Activated CD8-positive, alpha-beta T cell treated with anti-CD3 and anti-CD28 coated beads for 36 hours (primary cell): ENCODE data around the gene DDX10. TPM values are rescaled to one million over a fixed set of nuclear protein-coding genes. Genes with fewer than 3 reads are reported as not detected.
"Not testable (repeated sequence)": the region's sequence is repeated elsewhere in the genome, so short reads cannot be mapped to it uniquely, and the experiment has no call there.

Experiments
- ATAC-seq: fragments of 200-7000 bp; cut with Tn5 transposase; one replicate; pipeline ENCODE4 v1.10.0; 2021; ENCODE audit warnings: mild to moderate bottlenecking, moderate library complexity
- CTCF ChIA-PET: fragments of 350-600 bp; sonication (Branson Sonifier 250); formaldehyde crosslinking; loops from one replicate; lab custom pipeline; 2021; ENCODE audit warnings: antibody characterized with exemption; lab: Charles Lee
- POLR2A ChIA-PET: fragments of 350-600 bp; sonication (Branson Sonifier 250); formaldehyde crosslinking; loops from one replicate; lab custom pipeline; 2021; ENCODE audit warnings: antibody characterized with exemption; lab: Charles Lee
- DNase-seq: peaks from one replicate; pipeline ENCODE4 v3.0.0-alpha.2; 2020
- H3K27ac Mint-ChIP-seq: one replicate; pipeline ENCODE4 v1.8.0; 2021; ENCODE audit warnings: mild to moderate bottlenecking, mixed read lengths
- H3K27me3 Mint-ChIP-seq: one replicate; pipeline ENCODE4 v1.8.0; 2021; ENCODE audit warnings: mixed read lengths
- H3K36me3 Mint-ChIP-seq: one replicate; pipeline ENCODE4 v1.8.0; 2021; ENCODE audit warnings: low read depth, mixed read lengths
- H3K4me1 Mint-ChIP-seq: one replicate; pipeline ENCODE4 v1.8.0; 2021; ENCODE audit warnings: low read depth, mixed read lengths
- H3K4me3 Mint-ChIP-seq: one replicate; pipeline ENCODE4 v1.8.0; 2021; ENCODE audit warnings: mild to moderate bottlenecking, moderate library complexity, mixed read lengths
- H3K9me3 Mint-ChIP-seq: one replicate; pipeline ENCODE4 v1.8.0; 2021; ENCODE audit warnings: mixed read lengths
- CTCF ChIP-seq: fragments of 200-600 bp; IDR thresholded peaks from one replicate; pipeline ENCODE4 v1.8.0; 2022; ENCODE audit warnings: antibody characterized with exemption, mild to moderate bottlenecking
- intact Hi-C: fragments of 100-400 bp; cut with micrococcal nuclease; formaldehyde crosslinking; loops from one replicate; pipeline ENCODE4 v1.10.0; 2022
- total RNA-seq, 2 experiments: library from RNA; stranded (reverse); gene quantifications; one replicate each; pipeline ENCODE4 v1.2.3, GENCODE V29; 2021

The DDX10 gene
- total RNA-seq, 2 experiments from 2014 or later, result 45.4 to 46.3 TPM

GRCh38 chr11:108639146-108639545 lies 25.7 kb upstream of the DDX10 start:
- Mint-ChIP-seq H3K27ac (no peak overlapping the region), H3K36me3 (no peaks in the 10 kb centered on the region), H3K4me3 (no peak overlapping the region), H3K4me1 (no peaks in the 10 kb centered on the region), H3K27me3 (peaks cover 11% of the 10 kb centered on the region), H3K9me3 (no peaks in the 10 kb centered on the region)
- ChIA-PET POLR2A (no interaction called here), CTCF (interaction anchor here (5.1 kb wide), 1 partner anchor 9 kb away, joined by 34 read pairs; no protein-coding TSS in a partner anchor)
- DNase-seq, result no peak
- intact Hi-C loops, result no loop called here
- no peak for ATAC-seq
- TF ChIP-seq CTCF, result no peak

DNA sequence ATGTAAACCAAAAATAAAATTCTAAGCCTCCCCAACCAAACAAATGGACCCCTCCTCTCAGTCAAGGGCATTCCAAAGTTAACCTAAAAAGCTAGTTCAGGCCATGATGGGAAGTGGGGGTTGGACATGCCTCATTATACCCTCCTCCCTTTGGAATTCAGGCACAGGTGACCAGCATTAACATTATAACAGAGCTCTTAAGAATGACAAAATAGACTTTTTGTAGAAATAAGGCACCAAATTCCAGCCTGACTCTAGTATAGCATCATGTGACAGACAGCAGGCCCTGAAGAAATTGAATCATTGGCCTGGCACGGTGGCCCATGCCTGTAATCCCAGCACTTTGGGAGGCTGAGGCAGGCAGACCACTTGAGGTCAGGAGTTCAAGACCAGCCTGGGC lies 23.1 kb upstream of the DDX10 start:
- ATAC-seq, H3K9me3 Mint-ChIP-seq, POLR2A ChIA-PET, H3K36me3 Mint-ChIP-seq, H3K27me3 Mint-ChIP-seq, DNase-seq, intact Hi-C loops, H3K4me3 Mint-ChIP-seq, H3K4me1 Mint-ChIP-seq, H3K27ac Mint-ChIP-seq: not testable (repeated sequence)
- CTCF ChIA-PET, result interaction anchor here (1.0 kb wide), 1 partner anchor 525 kb away, joined by 3 read pairs; no protein-coding TSS in a partner anchor

- Mint-ChIP-seq H3K4me3 (no peak overlapping the region), H3K27me3 (no peaks in the 10 kb centered on the region), H3K27ac (no peak overlapping the region), H3K9me3 (no peaks in the 10 kb centered on the region), H3K36me3 (no peaks in the 10 kb centered on the region), H3K4me1 (no peaks in the 10 kb centered on the region)
- POLR2A ChIA-PET, result no interaction called here
- no peak for DNase-seq
- CTCF ChIA-PET, result interaction anchor here (4.4 kb wide), 1 partner anchor 526 kb away, joined by 22 read pairs; no protein-coding TSS in a partner anchor
- intact Hi-C loops, result no loop called here
- TF ChIP-seq CTCF, result no peak
- ATAC-seq, result no peak
Observed at GRCh38 chr11:108643974-108644373, 20.9 kb upstream of the DDX10 start.

GRCh38 chr11:108645970-108646369 lies 18.9 kb upstream of the DDX10 start:
- no peak for TF ChIP-seq CTCF
- Mint-ChIP-seq H3K36me3 (no peaks in the 10 kb centered on the region), H3K4me3 (no peak overlapping the region), H3K4me1 (no peaks in the 10 kb centered on the region), H3K9me3 (no peaks in the 10 kb centered on the region), H3K27me3 (no peaks in the 10 kb centered on the region), H3K27ac (no peak overlapping the region)
- DNase-seq, result no peak
- POLR2A ChIA-PET, result interaction anchor here (1.0 kb wide), 1 partner anchor 324 kb away, joined by 4 read pairs; no protein-coding TSS in a partner anchor
- CTCF ChIA-PET, result interaction anchor here (0.8 to 5.0 kb wide), 6 partner anchors 8 to 535 kb away, joined by 3 to 34 read pairs (median 8); partner anchors contain the start of gene DDX10
- intact Hi-C loops, result loop anchor here (5.0 kb wide), 1 partner anchor 529 kb away; no protein-coding TSS in a partner anchor
- ATAC-seq, result no peak

GRCh38 chr11:108647387-108647700 lies 17.5 kb upstream of the DDX10 start:
- ChIA-PET POLR2A (no interaction called here), CTCF (interaction anchor here (0.6 to 5.0 kb wide), 9 partner anchors 9 to 529 kb away, joined by 3 to 34 read pairs (median 3); partner anchors contain the start of genes DDX10 and POGLUT3)
- intact Hi-C loops, result loop anchor here (5.0 kb wide), 1 partner anchor 530 kb away; no protein-coding TSS in a partner anchor
- no peak for DNase-seq
- H3K4me3 Mint-ChIP-seq, result no peak overlapping the region
- no peaks in the 10 kb centered on the region for H3K36me3 Mint-ChIP-seq
- no peak for ATAC-seq
- no peaks in the 10 kb centered on the region for H3K9me3 Mint-ChIP-seq
- no peaks in the 10 kb centered on the region for H3K4me1 Mint-ChIP-seq
- no peak overlapping the region for H3K27ac Mint-ChIP-seq
- TF ChIP-seq CTCF, result no peak
- H3K27me3 Mint-ChIP-seq, result no peaks in the 10 kb centered on the region
